ENCODE results near the gene DUSP5. TPM values are rescaled to one million over a fixed set of nuclear protein-coding genes. Genes with fewer than 3 reads are reported as not detected.
A peak's percentile ranks its signal among the peaks of the same experiment; 100 is the strongest.
"Not testable (repeated sequence)": the region's sequence is repeated elsewhere in the genome, so short reads cannot be mapped to it uniquely, and the experiment has no call there.

DUSP5 gene
- total RNA-seq, 1 donor from 2014 or later: 8.2 TPM

DNA sequence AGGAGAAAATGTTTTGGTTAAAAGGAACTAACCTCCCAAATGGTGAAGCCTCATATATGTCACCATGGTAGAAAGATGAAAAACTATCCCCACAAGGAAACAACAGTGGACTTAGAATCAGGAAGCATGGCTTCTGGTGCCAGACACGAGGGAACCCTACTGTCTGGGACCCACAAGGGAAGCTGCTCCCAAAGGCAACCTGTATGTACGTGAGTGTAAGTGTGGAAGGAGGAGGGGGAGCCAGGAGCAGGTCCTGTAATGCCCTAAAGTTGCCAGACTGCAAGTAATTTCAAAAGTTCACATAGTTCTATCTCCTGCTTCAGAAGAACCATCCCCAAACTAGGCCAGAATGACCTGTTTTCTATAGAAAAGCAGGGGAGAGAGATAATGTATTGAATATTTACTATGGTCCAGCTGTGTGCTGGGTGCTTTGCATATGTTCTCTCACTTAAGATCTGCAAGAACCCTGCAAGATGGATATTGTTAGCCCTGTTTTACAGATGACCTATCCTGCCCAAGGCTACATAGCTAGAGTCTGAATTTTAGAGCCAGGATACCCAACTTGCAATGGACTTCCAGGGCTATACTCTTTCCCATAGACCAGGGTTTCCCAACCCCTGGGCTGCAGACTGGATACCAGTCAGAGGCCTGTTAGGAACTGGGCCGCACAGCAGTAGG, 19.2 kb downstream of the DUSP5 start:
- no peak for DNase-seq (ENCODE audit: low read depth)

- DNase-seq (ENCODE audit: low read depth): peak; percentile 64
Measured at GRCh38 chr10:110522365-110522988, 24.8 kb downstream of the DUSP5 start.

- no peak for DNase-seq (ENCODE audit: low read depth)
Measured at GRCh38 chr10:110523736-110524135, 26.0 kb downstream of the DUSP5 start.

DNA sequence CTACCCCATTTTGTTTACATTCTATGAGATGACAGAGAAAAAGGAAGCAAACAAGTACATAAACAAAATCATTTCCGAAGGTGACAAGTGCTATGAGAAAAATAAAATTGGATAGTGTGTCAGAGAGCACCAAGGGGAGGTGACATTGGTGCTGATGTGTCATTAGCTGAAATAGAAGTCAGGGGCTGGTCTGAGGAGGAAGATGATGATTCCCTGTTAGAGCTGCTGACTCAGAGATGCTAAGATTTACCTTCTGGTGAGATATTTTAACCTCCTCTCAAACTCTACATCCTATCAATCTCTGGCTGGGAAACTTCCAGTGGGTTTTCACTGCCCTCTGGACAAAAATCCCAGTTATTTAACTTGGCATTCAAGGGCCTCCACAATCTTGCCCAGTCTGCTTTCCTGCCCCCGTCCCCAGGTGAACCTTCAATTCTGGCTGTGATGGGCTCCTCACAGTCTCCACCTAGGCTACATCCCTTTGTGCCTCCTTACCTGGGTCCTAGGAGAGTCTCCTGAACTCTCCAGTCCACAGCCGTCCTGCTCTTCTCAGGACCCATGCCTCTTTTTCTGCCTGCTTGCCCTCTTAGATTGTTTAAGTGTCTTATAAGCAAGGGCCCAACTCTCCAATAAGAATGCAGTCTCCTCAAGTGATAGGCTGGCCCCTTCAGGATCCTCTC, 26.6 kb downstream of the DUSP5 start:
- no peak for DNase-seq (ENCODE audit: low read depth)

GRCh38 chr10:110524859-110525232, 27.1 kb downstream of the DUSP5 start:
- DNase-seq (ENCODE audit: low read depth): no peak

DNA sequence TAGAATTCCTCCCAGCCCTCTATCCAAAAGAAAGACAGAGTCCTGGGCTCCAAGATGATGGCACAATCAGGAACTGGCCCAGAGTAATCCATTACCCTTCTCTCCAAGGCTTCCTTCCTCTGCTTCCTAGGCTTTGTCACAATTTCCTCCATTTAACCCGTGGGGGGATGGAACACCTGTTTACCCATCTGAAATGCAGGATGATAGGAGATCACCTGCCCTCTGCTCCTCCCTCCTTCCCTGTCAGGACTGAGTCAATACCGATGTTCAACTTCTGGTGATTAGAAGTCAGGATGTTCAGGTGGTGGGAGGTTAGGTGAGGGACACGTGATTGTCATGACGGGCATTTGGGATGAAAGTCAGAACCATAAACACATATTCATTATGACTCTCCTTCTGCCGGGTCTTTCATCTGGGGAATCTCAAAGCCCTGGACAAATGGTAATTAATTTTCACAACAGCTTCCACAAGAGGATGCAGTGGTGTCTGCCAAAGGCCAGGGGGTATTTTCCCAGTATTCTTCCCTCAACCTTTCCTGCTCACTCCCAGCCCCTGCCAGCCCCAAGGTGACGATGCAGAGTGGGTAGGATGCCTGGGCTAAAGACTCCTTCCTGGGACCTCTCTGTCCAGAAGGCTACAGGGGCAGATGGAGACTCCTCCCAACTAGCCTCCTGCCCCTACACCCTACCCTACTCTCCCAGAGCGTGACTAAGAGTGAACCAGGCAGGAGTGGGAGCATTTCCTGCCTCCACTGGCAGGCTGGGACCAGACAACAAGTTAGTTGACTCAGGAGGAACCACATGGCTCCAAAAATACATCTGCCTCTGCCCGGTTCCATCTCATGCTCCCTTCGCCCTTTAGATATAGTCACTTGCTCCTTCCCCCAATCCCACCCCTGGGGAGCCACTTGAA, 27.9 kb downstream of the DUSP5 start:
- DNase-seq (ENCODE audit: low read depth): no peak

DNA sequence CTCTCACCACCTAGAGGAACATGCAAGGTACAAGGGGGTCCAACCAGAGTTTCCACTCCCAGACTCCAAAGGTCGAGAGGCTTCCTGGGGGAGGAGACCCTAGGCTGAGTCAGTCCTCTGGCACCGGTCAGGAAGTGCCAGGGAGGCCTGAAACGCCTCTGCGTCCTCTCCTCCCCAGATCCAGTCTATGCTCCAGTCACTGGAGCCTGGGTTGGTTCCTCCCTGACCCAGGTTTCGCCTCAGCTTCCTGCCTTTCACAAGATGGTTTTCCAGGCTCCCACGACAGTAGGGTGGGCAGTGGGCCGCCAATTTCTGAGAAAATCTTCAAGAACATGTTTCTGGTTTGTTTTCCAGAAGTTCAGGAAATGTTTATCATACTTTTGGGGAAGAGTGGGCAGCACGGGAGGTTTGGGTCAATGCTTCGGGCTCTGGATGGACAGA, 30.0 kb downstream of the DUSP5 start:
- DNase-seq (ENCODE audit: low read depth): no peak

DNA sequence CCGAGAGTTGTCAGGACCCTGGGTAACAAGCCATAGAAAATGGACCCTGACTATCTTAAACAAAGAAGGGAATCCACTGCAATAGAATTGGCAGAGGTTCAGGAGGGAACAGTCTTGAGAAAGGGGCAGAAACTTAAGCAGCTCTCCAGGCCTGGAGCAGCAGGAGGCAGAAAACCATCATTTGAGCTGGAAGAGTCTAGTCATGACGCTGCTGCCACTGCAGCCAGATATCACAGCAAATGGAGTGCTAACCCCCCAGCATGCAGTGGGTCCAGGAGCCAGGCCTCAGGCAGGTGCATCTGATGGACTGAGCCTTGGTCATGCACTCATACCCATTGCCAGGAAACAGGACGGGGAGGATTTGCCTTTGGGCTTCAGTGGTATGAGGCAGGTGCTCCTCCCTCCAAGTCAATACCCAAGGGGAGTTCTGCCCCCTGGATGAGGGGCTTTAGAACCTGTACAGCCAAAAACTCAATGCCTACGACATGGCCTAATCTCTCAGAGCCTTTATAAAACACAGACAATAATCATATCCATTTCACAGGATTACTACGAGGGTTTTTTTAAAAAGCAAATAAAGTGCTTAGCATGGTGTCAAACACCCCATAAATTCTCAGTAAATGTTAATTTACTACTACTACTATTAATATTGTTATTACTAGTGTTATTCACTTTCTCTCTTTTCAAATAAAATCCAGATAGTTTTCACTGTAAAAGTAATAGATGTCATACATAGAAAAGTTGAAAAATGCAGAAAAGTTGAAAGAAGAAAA, 30.7 kb downstream of the DUSP5 start:
- DNase-seq (ENCODE audit: low read depth): no peak

GRCh38 chr10:110528997-110529524, 31.4 kb downstream of the DUSP5 start:
- DNase-seq (ENCODE audit: low read depth): not testable (repeated sequence)

GRCh38 chr10:110529596-110530011, 31.9 kb downstream of the DUSP5 start:
- no peak for DNase-seq (ENCODE audit: low read depth)

GRCh38 chr10:110530131-110530831, 32.6 kb downstream of the DUSP5 start:
- no peak for DNase-seq (ENCODE audit: low read depth)

- DNase-seq (ENCODE audit: low read depth): no peak
Measured at GRCh38 chr10:110531687-110532086, 34.0 kb downstream of the DUSP5 start.

DNA sequence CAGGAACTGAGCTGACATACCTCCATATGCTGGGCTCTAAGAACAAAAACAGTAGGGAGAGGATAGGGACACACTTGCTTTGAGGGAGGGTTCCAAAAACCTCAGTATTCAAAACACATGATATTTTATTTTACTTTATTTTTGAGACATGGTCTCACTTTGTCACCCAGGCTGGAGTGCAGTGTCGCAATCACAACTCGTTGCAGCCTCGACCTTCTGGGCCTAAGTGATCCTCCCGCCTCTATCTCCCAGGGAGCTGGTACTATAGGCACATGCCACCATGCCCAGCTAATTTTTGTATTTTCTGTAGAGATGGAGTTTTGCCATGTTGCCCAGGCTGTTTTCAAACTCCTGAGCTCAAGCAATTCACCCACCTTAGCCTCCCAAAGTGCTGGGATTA, 34.9 kb downstream of the DUSP5 start:
- not testable (repeated sequence) for DNase-seq (ENCODE audit: low read depth)

DNA sequence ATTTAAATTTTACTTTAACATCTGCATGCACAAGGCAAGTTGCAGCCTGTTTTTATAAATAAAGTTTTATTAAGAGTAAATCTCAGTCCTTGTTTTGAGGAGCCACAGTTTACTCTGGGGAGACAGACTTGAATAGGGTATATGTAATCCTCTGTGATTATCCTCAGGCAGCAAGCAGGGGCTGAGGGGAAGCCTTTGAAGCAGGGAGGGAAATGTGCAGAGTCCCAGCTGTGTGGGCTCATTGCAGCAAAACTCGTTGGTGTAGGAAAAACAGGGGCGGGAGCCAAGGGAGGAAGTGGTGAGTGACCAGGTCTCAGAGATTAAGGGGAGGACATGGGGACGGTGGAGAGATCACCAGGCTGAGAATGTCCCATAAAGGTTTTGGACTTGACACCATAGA, 35.4 kb downstream of the DUSP5 start:
- DNase-seq (ENCODE audit: low read depth): no peak

GRCh38 chr10:110534571-110534970, 36.9 kb downstream of the DUSP5 start:
- DNase-seq (ENCODE audit: low read depth): no peak

GRCh38 chr10:110535958-110536891, 38.5 kb downstream of the DUSP5 start:
- peak; percentile 91 for DNase-seq (ENCODE audit: low read depth)

DNA sequence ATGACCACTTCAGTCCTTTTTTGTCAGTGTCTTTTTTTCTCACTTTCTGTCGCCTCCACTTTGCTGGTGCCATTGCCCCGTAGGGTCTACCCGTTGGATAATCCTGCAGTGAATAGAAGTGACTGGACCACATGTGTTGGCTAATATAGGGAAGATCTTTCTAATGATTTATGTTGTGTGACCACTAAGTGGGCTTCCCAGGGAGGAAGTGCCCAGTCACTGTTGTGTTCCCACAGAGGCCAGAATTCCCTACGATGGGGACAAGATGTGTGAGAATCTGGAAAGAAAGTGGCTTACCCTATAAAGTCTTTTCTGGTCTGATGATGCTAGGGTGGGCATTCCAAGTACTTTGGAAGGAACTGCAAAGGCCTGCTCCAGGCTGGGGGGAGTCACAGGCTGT, 41.4 kb downstream of the DUSP5 start:
- no peak for DNase-seq (ENCODE audit: low read depth)

GRCh38 chr10:110540031-110540430, 42.3 kb downstream of the DUSP5 start:
- peak; percentile 52 for DNase-seq (ENCODE audit: low read depth)

- DNase-seq (ENCODE audit: low read depth): peak; percentile 83
Measured at GRCh38 chr10:110544958-110545537, 47.3 kb downstream of the DUSP5 start.

Measured in renal cortical epithelial cell (primary cell).